Activated CD4-positive, CD25-positive, alpha-beta regulatory T cell treated with anti-CD3 and anti-CD28 coated beads, Interleukin-2, amount 50 U/mL, for 16 hours (primary cell): ENCODE results near the gene AP1B1.
"Not testable (repeated sequence)": the region's sequence is repeated elsewhere in the genome, so short reads cannot be mapped to it uniquely, and the experiment has no call there.

ENCODE experiments used
- DNase-seq: peaks from one replicate; pipeline ENCODE4 v3.0.0-alpha.2; 2020; ENCODE audit warnings: low read depth, low spot score

The AP1B1 gene

DNA sequence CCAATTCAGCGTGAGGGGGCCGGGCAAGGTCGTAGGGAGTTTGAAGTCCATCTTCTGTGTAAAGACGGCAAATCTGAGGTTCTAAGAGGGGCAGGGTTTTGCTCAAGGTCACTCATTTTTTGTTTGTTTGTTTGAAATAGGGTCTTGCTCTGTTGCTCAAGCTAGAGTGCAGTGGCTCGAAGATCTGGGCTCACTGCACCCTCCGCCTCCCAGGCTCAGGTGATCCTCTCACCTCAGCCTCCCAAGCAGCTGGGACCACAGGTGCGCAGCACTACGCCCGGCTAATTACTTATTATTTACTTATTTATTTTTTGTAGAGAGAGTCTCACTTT is 355 bp upstream of the AP1B1 start:
- DNase-seq: no peak

DNA sequence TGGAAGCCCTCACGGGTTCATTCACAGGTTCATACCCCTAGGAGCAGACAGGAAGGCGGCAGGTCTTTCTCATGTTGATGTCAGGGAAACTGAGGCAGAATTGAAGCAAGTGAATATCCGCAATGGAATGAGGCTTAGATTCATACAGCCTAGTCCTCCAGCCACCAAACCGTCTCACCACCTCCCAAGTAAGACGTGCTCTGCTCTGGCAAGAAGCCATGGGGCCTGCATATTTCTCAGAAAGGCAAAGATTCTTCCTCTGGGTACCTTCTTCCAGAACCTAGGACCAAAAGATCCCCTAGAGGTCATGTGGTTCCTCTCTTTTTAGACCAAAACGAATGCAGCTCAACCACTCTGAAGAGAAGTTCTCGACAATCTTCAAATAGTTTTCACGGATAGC is 1.7 kb downstream of the AP1B1 start:
- DNase-seq: no peak

DNA sequence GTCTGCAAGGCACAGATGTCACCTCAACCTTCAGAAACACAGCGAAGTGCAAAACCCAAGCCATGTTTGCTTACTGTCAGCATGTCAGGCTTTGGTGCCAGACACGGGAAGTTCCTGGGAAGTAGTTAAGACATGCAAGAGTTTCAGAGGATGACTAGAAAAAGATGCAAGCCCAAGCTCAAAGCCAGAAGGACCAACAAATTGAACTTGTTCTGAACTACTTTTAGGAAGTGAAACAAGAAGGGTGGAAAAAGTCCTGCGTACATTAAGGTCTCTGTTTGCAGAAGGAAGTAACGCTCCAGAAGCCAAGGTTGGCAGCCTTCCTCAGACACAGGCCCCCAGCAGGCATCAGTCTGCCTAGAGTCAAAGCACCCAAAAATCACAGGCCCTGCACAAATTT is 2.6 kb downstream of the AP1B1 start:
- no peak for DNase-seq

DNA sequence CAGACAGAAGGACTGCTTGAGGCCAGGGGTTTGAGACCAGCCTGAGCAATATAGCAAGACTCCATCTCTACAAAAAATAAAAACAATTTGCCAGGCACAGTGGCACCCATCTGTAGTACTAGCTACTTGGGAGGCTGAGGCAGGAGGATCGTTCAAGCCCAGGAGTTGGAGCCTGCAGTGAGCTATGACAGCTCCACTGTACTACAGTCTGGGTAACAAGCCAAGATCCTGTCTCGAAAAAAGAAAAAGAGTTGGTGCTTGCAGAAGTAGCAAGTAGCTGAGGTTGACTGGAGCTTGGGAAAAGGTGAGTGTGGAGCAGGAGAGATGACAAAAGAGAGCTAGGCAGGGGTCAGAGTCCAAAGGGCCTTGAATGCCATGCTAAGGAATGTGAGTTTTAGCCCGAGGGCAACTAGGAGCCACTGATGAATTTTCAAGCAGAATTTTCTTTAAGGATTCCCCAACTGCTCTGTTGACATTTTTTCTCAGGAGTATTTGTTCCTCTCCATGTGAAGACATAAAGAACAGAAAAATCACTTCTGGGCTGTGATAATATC is 3.1 kb downstream of the AP1B1 start:
- no peak for DNase-seq

DNA sequence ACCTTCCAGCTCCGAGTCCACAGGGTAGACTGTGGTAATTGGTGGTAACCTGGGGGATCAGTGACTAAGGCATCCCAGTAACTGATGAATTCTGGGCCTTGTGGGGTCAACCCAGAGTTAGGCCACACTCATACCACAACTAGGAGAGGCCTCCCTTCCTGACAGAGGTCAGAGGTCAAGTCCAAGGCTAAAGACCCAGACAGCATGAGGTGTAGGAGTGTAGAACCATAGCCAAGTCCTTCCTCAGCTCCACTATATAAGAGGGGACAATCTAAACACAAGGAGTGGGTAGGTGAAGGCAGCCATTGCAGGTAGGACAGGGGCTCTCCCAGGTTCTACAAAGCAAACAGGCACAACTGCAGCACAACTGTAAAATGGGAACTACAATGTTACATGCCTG is 4.6 kb downstream of the AP1B1 start:
- no peak for DNase-seq

DNA sequence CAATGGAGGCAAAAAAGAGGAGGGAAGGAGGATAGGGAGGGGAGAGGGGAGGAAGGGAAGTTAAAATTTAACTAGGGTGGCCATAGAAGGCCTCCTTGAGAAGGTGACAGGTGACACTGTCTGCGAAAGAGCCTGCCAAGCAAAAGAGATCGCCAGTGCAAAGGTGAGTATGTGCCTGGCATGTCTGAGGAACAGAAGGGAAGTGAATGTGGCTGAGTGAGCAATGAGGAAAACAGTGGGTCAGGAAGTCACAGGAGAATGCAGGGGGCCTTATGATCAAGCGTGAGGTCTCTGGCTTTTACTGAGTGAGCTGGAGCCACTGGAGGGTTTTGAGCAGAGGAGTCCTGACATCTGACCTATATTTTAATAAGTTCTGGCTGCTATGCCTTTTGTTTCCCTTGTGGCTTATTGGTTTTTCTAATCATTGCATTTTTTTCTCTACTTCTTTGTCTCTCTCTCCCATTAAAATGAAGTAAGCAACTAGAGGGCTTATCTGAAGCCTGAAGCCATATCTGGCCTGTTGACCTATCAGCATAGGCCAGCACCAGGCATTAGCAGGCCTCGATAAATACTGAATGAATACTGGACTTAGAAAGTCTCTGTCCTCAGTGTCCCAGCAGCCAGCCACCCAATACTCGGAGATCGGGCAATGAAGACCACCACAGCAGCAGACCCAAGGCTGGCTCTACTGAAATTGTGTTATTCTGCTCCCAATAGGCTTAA is 5.6 kb downstream of the AP1B1 start:
- DNase-seq: no peak

DNA sequence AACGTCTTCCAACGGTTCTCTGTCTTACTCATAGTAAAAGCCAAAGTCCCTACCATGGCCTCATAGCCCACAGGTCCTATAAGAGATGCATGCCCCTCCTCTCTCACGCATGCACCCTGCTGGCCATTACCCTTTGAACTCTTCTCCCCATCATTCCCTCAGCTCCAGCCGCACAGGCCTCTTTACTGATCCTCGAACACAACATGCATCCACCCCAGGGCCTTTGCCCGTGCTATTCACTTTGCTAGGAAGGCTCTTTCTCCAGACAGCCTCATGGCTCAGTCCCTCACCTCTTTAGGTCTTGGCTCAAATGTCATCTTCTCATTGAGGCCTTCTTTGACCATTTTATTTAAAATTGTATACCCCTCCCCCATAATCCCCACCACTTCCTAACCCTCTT is 7.5 kb downstream of the AP1B1 start:
- DNase-seq: no peak

DNA sequence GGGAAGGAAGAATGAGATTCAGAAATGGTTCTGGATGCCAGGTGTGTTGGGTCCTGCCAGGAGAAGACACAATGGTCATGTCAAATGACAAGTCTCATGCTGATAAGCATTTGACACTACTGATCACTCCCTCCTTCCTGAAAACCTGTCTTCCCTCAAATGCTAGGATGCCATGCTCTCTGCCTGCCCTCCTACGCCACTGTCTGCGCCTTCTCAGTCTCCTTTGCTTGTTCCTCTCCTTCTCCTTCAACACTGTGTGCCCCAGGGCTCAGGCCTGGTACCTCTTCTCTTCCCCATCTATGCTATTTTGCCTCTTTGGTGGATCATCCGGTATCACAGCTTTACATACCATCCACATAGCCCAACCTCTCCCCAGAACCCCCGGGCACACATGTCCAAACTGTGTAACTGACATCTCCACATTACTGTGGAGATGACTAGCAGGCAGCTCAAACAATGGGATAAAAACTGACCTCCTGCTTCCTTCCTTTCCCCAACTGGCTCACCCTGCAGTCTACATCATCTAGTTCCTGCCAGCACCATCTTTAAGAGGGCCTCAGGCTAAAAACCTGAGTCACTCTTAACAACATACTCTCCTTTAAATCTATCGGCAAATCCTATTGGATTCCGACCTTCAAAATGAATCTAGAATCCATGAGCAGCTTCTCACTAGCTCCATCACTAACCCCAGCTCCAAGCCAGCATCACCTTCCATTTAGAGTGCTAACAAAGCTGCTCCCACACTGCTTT is 8.2 kb downstream of the AP1B1 start:
- DNase-seq: no peak

DNA sequence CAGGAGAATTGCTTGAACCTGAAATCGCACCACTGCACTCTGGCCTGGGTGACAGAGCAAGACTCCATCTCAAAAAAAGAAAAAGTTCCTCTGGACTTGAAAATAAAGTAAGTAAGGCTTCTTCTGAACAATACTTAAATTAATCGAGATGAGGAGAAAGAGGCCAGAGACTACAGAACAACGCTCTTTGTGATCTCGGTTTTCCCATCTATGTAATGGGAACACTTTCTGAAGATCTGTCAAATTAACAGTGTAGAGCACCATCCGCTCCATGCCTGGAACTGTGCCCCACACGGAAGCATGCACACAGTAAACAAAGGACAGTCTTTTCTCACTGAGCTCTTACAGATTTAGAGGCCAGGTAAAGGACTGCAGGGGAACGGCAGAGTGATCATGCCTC is 9.1 kb downstream of the AP1B1 start:
- no peak for DNase-seq

DNA sequence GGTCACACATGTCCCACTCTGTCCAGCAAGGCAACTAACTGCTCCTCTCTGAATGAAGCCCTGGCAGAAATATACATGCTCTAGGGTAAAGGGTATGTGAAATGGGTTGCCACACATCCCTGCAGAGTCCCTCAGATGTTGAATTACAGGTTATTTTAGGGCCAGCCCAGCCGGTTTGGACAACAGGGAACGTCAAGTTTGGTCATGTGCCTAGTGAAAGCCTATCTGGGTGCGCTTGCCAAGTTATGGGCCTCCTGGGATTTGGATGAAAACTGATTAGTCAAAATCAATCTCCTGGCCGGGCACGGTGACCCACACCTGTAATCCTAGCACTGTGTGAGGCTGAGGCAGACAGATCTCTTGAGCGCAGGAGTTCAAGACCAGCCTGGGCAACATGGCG is 10.4 kb downstream of the AP1B1 start:
- DNase-seq: no peak

DNA sequence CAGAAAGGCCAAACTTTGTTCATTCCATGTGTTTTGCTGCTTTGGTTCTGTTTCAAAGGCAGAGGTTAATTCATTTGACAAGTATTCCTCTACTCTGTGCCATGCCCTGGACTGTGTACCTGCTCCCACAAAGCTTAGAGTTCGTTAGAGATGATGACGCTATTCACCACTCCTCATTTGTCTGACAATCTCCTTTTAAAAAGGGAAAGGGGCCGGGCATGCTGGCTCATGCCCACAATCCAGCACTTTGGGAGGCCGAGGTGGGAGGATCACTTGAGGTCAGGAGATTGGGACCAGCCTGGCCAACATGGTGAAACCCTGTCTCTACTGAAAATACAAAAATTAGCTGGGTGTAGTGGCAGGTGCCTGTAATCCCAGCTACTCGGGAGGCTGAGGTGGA is 11.7 kb downstream of the AP1B1 start:
- not testable (repeated sequence) for DNase-seq

DNA sequence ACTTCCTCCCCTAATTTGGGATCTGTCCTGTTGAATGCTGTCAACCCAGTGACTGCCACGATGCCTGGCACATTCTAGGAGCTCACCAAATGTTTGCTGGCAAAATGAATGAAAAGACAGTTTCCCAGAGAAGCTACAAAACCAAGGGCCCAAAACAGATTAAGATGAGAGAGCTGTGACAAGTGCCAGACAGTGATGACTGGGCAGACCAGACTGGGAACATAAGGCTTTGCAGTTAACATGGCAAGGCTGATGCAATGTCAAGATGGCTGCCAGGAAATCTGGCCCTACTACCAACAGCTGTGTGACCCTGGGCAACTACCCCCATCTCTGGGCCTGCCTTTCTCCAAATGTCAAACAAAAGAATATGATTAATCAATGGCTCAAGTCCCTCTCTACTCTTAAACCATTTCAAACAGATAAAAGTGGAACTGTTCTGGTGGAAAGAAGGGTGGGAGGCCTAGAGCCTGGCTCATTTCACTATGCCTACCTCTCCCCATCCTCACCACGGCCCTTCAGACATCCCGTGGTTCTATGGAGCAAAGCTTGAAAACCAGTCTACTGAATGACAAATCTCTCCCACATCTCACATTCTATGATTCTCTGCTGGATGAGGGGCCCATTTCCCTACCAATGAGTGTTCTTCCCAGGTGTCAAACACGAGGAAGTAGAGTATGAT is 12.8 kb downstream of the AP1B1 start:
- no peak for DNase-seq

DNA sequence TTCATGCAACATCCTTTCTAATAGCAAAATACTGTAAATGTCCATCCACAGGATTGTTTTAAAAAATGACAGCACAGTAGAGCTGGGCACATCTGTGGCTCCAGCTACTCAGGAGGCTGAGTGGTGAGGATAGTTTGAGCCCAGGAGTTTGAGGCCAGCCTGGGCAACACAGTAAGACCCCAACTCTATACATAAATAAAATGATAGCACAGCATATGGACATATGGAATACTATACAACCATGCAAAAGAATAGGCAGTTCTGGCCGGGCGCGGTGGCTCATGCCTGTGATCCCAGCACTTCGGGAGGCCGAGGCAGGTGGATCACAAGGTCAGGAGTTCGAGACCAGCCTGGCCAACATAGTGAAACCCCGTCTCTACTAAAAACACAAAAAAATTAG is 13.6 kb downstream of the AP1B1 start:
- not testable (repeated sequence) for DNase-seq

DNA sequence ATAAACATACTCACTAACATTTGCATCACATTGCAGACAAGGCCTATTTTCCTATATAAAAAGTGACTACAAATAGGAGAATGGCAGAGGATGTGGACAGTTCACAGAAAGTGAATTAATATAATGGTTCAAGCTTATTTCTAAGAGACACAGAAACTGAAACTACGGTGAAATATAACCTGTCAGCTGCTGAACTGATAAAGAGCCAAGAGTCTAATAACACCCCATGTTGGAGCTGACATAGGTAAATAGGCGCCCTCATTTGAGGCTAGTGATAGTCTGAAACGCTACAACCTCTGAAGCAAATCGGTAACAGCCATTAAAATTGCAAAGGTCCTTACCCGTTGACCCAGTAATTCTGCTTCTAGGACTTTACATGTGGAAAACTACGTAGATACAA is 14.0 kb downstream of the AP1B1 start:
- DNase-seq: no peak

DNA sequence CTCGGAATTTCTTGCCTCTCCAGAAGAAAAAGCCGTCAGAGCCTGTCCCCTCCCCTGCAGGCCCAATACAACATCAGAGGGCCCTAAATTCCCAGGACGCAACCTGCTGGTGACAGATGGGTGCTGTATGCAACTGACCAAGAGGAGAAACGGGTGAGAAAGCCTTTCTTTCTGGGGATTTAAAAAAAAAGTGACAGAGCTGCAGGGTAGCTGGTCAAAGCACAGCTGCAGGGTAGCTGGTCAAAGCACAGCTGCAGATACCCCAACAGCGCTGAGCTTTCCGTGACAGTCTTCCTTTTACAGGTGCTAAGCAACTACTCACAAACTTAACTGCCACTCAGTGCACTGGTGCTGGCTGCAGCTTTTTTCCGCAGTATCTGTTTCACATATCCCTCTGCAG is 17.8 kb downstream of the AP1B1 start:
- no peak for DNase-seq

DNA sequence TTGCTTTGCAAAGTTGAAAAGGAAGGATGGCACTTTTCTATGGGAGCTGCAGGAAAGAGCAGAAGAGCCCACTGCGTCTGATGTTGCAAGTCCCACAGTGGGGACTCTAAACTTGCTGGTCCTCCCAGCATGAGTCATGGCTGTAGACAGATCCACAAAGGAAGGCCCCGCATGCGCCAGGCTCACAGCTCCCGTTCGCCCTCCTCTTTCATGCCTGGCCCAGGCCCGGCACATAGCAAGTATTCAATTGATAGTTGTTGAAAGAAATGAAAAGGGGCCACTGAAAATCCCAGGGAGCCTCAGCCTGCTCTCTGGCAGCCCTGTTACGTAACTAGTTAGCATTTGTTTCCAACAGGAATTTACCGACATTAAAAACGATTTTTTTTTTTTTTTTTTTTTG is 18.9 kb downstream of the AP1B1 start:
- no peak for DNase-seq

DNA sequence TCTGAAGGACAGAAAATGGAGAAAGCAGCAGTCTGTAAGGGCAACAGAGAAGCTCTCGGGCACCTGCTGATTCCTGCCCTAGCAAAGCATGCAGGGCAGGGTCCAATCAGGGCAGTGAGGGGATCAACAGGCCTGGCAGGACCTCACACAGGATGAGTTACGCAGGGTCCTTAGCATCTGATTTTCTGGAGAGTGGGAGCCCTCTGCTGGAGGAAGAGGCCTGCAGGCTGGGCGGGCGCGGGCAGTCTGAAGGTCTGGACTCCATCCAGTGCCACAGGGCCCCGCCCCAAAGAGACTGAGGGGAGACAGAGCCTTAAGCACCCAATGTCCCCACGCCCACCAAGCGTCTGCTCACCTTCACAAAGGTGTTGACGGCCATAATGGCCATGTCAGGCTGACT is 28.9 kb downstream of the AP1B1 start:
- no peak for DNase-seq

DNA sequence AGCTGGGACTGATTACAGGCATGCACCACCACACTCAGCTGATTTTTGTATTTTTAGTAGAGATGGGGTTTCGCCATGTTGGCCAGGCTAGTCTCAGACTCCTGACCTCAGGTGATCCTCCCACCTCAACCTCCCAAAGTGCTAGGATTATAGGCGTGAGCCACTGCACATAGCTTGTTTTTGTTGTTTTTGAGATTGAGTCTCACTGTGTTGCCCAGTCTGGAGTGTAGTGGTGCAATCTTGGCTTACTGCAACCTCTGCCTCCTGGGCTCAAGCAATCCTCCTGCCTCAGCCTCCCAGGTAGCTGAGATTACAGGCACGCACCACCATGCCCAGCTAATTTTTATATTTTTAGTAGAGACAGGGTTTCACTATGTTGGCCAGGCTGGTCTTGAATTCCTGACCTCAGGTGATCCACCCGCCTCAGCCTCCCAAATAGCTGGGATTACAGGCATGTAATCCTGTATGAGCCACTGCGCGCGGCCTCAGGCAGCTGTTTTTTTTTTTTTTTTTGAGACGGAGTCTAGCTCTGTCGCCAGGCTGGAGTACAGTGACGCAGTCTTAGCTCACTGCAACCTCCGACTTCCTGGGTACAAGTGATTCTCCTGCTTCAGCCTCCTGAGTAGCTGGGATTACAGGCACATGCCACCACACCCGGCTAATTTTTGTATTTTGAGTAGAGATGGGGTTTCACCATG is 31.0 kb downstream of the AP1B1 start:
- DNase-seq: not testable (repeated sequence)

DNA sequence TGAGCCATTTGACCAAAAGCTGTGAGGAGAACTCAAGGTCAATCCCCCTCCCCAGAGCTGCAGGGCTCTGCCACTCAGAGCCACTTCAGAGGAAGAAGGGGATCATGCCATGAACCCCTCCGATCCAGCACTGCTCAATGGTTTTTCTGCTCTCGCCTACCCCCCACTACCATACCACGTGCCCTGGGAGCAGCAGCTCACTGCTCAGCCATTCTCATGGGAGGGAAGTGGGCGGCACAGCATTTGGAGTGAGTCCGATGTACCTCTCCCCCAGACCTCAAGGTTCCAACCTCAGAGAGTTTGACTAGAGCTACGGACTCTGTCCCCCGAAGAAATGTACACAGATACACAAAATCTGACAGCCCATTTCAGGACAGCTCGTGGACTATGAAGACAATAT is 34.5 kb downstream of the AP1B1 start:
- DNase-seq: no peak

DNA sequence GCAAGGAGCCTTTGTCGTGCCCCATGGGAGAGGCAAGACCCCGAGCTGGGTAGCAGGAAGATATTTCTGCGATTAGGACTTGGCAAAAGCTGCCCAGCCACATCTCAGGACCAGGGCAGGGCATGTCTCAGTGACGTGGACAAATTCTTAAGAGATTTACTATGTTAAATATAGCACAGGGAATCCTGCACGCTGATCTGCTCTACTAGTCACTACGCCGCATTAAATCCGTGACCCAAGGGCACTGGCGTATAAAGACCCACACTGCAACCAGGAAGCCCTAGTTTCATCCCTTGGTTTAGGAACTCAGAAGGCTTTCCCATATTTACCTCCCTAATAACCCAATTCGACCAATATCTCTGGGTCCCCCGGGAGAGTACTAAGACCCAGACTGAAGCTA is 35.1 kb downstream of the AP1B1 start:
- DNase-seq: no peak

DNA sequence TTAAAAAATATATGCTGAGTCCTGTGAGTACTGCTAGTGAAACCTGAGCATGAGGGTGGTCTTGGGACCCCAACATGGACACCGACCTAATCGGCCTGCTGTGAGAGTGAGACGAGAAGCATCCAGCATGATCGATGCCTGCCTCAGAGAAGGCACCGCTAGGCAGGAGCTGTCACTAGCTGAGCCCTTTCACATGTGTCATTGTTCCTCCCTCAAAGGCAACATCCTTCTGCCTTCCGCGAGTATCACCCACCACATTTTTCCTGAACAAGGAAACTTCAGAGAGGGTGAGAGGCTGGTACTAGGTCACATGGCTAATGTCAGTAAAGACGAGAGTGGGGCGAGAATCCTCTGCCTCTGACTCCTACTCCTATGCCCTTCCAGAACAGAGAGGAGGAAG is 35.6 kb downstream of the AP1B1 start:
- DNase-seq: no peak

DNA sequence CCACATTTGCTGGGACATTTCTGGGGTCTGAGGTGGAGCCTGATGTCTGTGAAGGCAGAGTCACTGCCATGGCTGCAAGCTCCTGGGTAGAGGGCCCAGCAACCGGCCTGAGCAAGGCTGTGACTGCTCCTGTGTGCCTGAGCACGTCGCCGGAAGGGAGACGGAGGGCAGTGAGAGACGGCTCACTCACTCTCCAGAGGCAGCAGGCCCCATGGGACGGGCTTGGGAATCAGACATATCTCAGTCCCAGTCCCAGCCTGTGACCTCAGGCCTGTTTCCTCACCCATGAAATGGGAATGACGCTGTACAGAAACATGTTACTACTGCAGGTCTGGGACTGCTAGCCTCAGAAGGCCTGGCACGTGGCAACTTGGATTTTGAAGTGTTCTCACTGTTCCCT is 36.5 kb downstream of the AP1B1 start:
- no peak for DNase-seq
